ENCODE measurements around the gene ADGRV1. TPM values are rescaled to one million over a fixed set of nuclear protein-coding genes. Genes with fewer than 3 reads are reported as not detected.

The ADGRV1 gene
- total RNA-seq, 1 experiment from 2014 or later = 64.8 TPM

GRCh38 chr5:91126448-91126847 is 567.9 kb downstream of the ADGRV1 start:
- Histone ChIP-seq H3K4ac (ENCODE audit: low read depth, low read length) (no peak overlapping the region), H2BK5ac (ENCODE audit: insufficient read length, low read length) (no peak overlapping the region), H2AFZ (ENCODE audit: low read length) (no peak overlapping the region), H3K14ac (ENCODE audit: insufficient read depth, low read length) (no peak overlapping the region), H3K18ac (ENCODE audit: insufficient read length, low read depth, low read length) (no peak overlapping the region), H3K56ac (ENCODE audit: insufficient read length, low read depth, low read length) (no peak overlapping the region), H2BK15ac (ENCODE audit: low read depth, low read length) (no peak overlapping the region), H3K23ac (ENCODE audit: insufficient read length, low read depth, low read length) (no peak overlapping the region), H3K27me3 (ENCODE audit: insufficient read depth, low read length) (no peaks in the 10 kb centered on the region), H3T11ph (ENCODE audit: low read length) (no peak overlapping the region), H3K79me2 (ENCODE audit: insufficient read depth, low read length) (no peaks in the 10 kb centered on the region), H3K27ac (ENCODE audit: insufficient read length, low read depth, low read length) (no peak overlapping the region), H2BK120ac (ENCODE audit: low read depth, low read length, poor library complexity, severe bottlenecking) (no peak overlapping the region), H2BK20ac (ENCODE audit: low read depth, low read length, poor library complexity, severe bottlenecking) (no peak overlapping the region), H4K20me1 (ENCODE audit: control insufficient read depth, insufficient read depth, insufficient read length) (no peaks in the 10 kb centered on the region), H3K9ac (ENCODE audit: extremely low read depth, insufficient read length, low read length) (no peak overlapping the region), H2AK5ac (ENCODE audit: insufficient read length, low read length) (no peak overlapping the region), H4K8ac (replicated peaks; ENCODE audit: insufficient read length, low read depth, low read length) (no peak overlapping the region), H3K9me3 (ENCODE audit: control insufficient read depth, low read depth, low read length) (no peaks in the 10 kb centered on the region), H4K5ac (ENCODE audit: insufficient read length, low read depth, low read length) (no peak overlapping the region), H3K23me2 (ENCODE audit: insufficient read length, low read depth, low read length, poor library complexity, severe bottlenecking) (no peaks in the 10 kb centered on the region), H3K4me2 (ENCODE audit: insufficient read depth, insufficient read length, low read length) (no peak overlapping the region), H3K79me1 (ENCODE audit: insufficient read depth, low read depth, low read length, poor library complexity, severe bottlenecking) (no peaks in the 10 kb centered on the region), H2BK12ac (ENCODE audit: insufficient read length, low read depth, low read length) (no peak overlapping the region), H4K91ac (ENCODE audit: insufficient read length, low read depth, low read length) (no peak overlapping the region), H3K4me1 (ENCODE audit: insufficient read depth, low read length) (no peaks in the 10 kb centered on the region)
- TF ChIP-seq CTCF (conservative IDR thresholded peaks at IDR 0.05) = no peak
- no CpG with 5 or more reads among the region's 1 CpG for WGBS (ENCODE audit: extremely low coverage, insufficient read length, low lambda C conversion rate)
- Mint-ChIP-seq H3K27ac (no peak overlapping the region), H3K4me3 (no peak overlapping the region), H3K27me3 (ENCODE audit: low read depth) (no peaks in the 10 kb centered on the region), H3K4me1 (peaks cover 5 to 20% of the 10 kb centered on the region in 2 experiments), H3K36me3 (ENCODE audit: insufficient read depth in 1 of 3, low read depth in 3 of 3) (peaks cover 0 to 4% (median 0%) of the 10 kb centered on the region in 3 experiments; a peak in 2 of 7 replicates), H3K9me3 (no peaks in the 10 kb centered on the region)
- no peak for DNase-seq

All from H9 (cell line).